RWPE2 (cell line): ENCODE data around the gene MGAT3.

Experiments used
- ATAC-seq: fragments of 200-7000 bp; cut with Tn5 transposase; 3 replicates; pipeline ENCODE4 v1.9.1; 2021; ENCODE audit warnings: low read depth
- DNase-seq: peaks from one replicate; pipeline ENCODE4 v3.0.0-alpha.2; 2020; ENCODE audit warnings: low spot score
- H3K27ac ChIP-seq: fragments of 450-650 bp; 2 replicates; pipeline ENCODE4 v1.5.1; 2017; ENCODE audit warnings: mild to moderate bottlenecking; ENCODE audit not compliant: poor library complexity, severe bottlenecking
- H3K27me3 ChIP-seq: fragments of 250-450 bp; sonication (Bioruptor Pico); 2 replicates; pipeline ENCODE4 v1.5.1; 2021; ENCODE audit warnings: mild to moderate bottlenecking, moderate library complexity; ENCODE audit not compliant: insufficient read depth, poor library complexity, severe bottlenecking
- H3K36me3 ChIP-seq: fragments of 250-450 bp; sonication (Bioruptor Pico); 2 replicates; pipeline ENCODE4 v1.5.1; 2020; ENCODE audit warnings: low read depth, mild to moderate bottlenecking, moderate library complexity
- H3K4me1 ChIP-seq: fragments of 250-450 bp; sonication (Bioruptor Pico); 2 replicates; pipeline ENCODE4 v1.5.1; 2021; ENCODE audit warnings: mild to moderate bottlenecking, moderate library complexity; ENCODE audit not compliant: insufficient read depth, poor library complexity, severe bottlenecking
- H3K4me3 ChIP-seq: fragments of 250-450 bp; sonication (Bioruptor Pico); 2 replicates; pipeline ENCODE4 v1.5.1; 2021; ENCODE audit warnings: mild to moderate bottlenecking, moderate library complexity; ENCODE audit not compliant: severe bottlenecking
- H3K9me3 ChIP-seq: fragments of 250-450 bp; sonication (Bioruptor Pico); 2 replicates; pipeline ENCODE4 v1.5.1; 2021; ENCODE audit warnings: mild to moderate bottlenecking, moderate library complexity; ENCODE audit not compliant: severe bottlenecking
- CTCF ChIP-seq: fragments of 450-650 bp; IDR thresholded peaks from one replicate; pipeline ENCODE4 v1.5.1; 2017; ENCODE audit warnings: mild to moderate bottlenecking, moderate library complexity; ENCODE audit not compliant: poor library complexity, severe bottlenecking

MGAT3 gene

GRCh38 chr22:39418696-39419095, 38.1 kb upstream of the MGAT3 start:
- H3K36me3 ChIP-seq: peaks cover 62% of the 10 kb centered on the region
- H3K4me3 ChIP-seq: no peak overlapping the region
- ATAC-seq: no peak
- H3K9me3 ChIP-seq: no peaks in the 10 kb centered on the region
- no peaks in the 10 kb centered on the region for H3K27me3 ChIP-seq
- H3K27ac ChIP-seq: no peak overlapping the region
- TF ChIP-seq CTCF: no peak
- no peaks in the 10 kb centered on the region for H3K4me1 ChIP-seq
- DNase-seq: no peak

- TF ChIP-seq CTCF: no peak
- no peaks in the 10 kb centered on the region for H3K4me1 ChIP-seq
- no peak overlapping the region for H3K27ac ChIP-seq
- no peaks in the 10 kb centered on the region for H3K27me3 ChIP-seq
- ATAC-seq (no peak), DNase-seq (no peak)
- no peaks in the 10 kb centered on the region for H3K9me3 ChIP-seq
- H3K4me3 ChIP-seq: no peak overlapping the region
- H3K36me3 ChIP-seq: peaks cover 64% of the 10 kb centered on the region
Measured at GRCh38 chr22:39419096-39419495, 37.7 kb upstream of the MGAT3 start.

GRCh38 chr22:39419911-39420310, 36.9 kb upstream of the MGAT3 start:
- no peak for ATAC-seq
- no peak for TF ChIP-seq CTCF
- no peaks in the 10 kb centered on the region for H3K4me1 ChIP-seq
- DNase-seq: no peak
- H3K4me3 ChIP-seq: no peak overlapping the region
- no peak overlapping the region for H3K27ac ChIP-seq
- no peaks in the 10 kb centered on the region for H3K9me3 ChIP-seq
- no peaks in the 10 kb centered on the region for H3K27me3 ChIP-seq
- H3K36me3 ChIP-seq: peaks cover 72% of the 10 kb centered on the region

DNA sequence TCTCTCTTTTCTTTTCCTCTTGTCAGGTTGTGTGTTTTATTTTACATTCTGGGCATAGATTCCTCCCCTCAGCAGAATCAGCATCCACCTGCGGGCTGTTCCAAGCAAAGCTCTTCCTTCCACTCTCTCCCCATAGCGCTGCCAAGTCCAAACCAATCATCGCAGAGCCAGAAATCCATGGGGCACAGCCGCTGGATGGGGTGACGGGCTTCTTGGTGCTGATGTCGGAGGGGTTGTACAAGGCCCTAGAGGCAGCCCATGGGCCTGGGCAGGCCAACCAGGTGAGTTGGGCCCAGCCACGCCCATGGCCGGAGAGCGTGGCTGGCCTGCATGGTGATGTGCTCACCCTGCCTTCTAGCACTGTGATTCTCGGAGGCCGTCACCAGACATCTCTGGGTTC, 35.1 kb upstream of the MGAT3 start:
- Histone ChIP-seq H3K9me3 (no peaks in the 10 kb centered on the region), H3K27ac (no peak overlapping the region), H3K36me3 (peaks cover 68% of the 10 kb centered on the region), H3K27me3 (no peaks in the 10 kb centered on the region), H3K4me3 (no peak overlapping the region), H3K4me1 (no peaks in the 10 kb centered on the region)
- DNase-seq: no peak
- ATAC-seq: no peak
- no peak for TF ChIP-seq CTCF

DNA sequence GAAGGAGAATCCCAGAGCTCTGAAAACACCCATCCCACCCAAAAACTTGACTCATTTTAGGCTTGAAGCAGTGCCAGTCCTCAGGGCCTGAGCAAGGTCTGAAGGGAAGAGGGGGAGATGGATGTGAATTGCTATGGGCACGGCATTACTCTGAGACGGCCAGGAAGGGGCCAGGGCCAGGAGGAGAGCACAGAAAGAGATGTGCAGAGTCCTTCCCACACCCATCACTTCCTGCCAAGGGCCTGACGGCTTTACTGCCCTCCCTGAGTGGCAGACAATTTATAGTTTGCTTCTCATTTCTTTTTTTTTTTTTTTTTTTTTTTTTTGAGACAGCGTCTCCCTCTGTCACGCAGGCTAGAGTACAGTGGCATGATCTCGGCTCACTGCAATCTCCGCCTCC, 34.7 kb upstream of the MGAT3 start:
- Histone ChIP-seq H3K36me3 (peaks cover 68% of the 10 kb centered on the region), H3K9me3 (no peaks in the 10 kb centered on the region), H3K27me3 (no peaks in the 10 kb centered on the region), H3K4me1 (no peaks in the 10 kb centered on the region), H3K27ac (no peak overlapping the region), H3K4me3 (no peak overlapping the region)
- no peak for DNase-seq
- ATAC-seq: no peak
- TF ChIP-seq CTCF: no peak
